ENCODE data around the gene CCDC179. TPM values are rescaled to one million over a fixed set of nuclear protein-coding genes. Genes with fewer than 3 reads are reported as not detected.
A peak's percentile ranks its signal among the peaks of the same experiment; 100 is the strongest.

The CCDC179 gene
- total and polyA plus RNA-seq, 10 of the 15 experiments (the other 5 are each of a cell fraction or from before 2014, with no cell fraction given) = 0.16 TPM; not detected in 9

DNA sequence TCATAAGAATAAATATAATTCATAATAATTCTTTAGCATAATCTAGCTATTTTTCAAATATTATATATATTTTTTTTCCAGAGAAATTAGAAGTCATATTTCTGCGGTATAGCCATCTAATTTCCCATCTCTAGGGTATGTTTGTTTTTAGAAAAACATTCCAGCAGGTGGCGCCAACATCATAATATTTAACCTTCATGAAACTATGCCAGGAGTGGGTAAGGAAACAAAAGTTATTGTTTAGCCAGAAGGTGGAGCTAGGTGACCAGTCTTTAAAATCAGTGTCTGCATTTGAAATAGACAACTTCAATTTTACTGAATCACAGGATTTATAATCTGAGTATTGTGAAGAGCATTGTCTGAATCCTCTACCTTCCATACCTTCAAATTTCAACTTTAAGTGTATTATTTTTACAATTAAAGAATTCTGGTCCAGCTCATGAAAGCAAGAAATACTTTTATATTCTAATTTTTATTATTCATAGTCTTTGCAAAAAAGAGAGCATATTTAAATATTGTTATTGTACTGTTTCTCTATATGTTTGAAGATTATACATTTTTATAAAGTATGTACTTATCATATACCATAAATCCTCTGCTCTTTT, 15.7 kb upstream of the CCDC179 start (continued):
- TF ChIP-seq, protein P1, sequence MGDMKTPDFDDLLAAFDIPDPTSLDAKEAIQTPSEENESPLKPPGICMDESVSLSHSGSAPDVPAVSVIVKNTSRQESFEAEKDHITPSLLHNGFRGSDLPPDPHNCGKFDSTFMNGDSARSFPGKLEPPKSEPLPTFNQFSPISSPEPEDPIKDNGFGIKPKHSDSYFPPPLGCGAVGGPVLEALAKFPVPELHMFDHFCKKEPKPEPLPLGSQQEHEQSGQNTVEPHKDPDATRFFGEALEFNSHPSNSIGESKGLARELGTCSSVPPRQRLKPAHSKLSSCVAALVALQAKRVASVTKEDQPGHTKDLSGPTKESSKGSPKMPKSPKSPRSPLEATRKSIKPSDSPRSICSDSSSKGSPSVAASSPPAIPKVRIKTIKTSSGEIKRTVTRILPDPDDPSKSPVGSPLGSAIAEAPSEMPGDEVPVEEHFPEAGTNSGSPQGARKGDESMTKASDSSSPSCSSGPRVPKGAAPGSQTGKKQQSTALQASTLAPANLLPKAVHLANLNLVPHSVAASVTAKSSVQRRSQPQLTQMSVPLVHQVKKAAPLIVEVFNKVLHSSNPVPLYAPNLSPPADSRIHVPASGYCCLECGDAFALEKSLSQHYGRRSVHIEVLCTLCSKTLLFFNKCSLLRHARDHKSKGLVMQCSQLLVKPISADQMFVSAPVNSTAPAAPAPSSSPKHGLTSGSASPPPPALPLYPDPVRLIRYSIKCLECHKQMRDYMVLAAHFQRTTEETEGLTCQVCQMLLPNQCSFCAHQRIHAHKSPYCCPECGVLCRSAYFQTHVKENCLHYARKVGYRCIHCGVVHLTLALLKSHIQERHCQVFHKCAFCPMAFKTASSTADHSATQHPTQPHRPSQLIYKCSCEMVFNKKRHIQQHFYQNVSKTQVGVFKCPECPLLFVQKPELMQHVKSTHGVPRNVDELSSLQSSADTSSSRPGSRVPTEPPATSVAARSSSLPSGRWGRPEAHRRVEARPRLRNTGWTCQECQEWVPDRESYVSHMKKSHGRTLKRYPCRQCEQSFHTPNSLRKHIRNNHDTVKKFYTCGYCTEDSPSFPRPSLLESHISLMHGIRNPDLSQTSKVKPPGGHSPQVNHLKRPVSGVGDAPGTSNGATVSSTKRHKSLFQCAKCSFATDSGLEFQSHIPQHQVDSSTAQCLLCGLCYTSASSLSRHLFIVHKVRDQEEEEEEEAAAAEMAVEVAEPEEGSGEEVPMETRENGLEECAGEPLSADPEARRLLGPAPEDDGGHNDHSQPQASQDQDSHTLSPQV (IDR thresholded peaks at IDR 0.05) = peak; percentile 84
- TF ChIP-seq RAD21 (IDR thresholded peaks at IDR 0.05; ENCODE audit: insufficient read depth, low read depth, low read length) (peak; percentile 83), TARDBP (IDR thresholded peaks at IDR 0.05; ENCODE audit: borderline replicate concordance) (no peak), CBX5 (IDR thresholded peaks at IDR 0.05; ENCODE audit: low read depth) (no peak), BRCA1 (IDR thresholded peaks at IDR 0.05; ENCODE audit: low read depth, low read length) (no peak), MEF2B (IDR thresholded peaks at IDR 0.05; ENCODE audit: partially characterized antibody, poor library complexity, severe bottlenecking) (no peak), RFX5 (IDR thresholded peaks at IDR 0.05; ENCODE audit: low read depth, low read length) (no peak), ATF7 (IDR thresholded peaks at IDR 0.05; ENCODE audit: low read depth) (no peak), WRNIP1 (IDR thresholded peaks at IDR 0.05; ENCODE audit: borderline replicate concordance, low read depth, low read length) (no peak), CHD2 (IDR thresholded peaks at IDR 0.05; ENCODE audit: borderline replicate concordance, low read depth, low read length) (no peak), PML (IDR thresholded peaks at IDR 0.05; ENCODE audit: low read length) (no peak), RUNX3 (IDR thresholded peaks at IDR 0.05; ENCODE audit: low read length) (peak; percentile 8; the same call in 1 of the 2 replicates), RELA (IDR thresholded peaks at IDR 0.05; ENCODE audit: borderline replicate concordance, partially characterized antibody) (no peak), NRF1 (conservative IDR thresholded peaks at IDR 0.05; ENCODE audit: low read depth, low read length) (no peak), RBBP5 (conservative IDR thresholded peaks at IDR 0.05) (no peak)
- TF ChIP-seq, protein P2, sequence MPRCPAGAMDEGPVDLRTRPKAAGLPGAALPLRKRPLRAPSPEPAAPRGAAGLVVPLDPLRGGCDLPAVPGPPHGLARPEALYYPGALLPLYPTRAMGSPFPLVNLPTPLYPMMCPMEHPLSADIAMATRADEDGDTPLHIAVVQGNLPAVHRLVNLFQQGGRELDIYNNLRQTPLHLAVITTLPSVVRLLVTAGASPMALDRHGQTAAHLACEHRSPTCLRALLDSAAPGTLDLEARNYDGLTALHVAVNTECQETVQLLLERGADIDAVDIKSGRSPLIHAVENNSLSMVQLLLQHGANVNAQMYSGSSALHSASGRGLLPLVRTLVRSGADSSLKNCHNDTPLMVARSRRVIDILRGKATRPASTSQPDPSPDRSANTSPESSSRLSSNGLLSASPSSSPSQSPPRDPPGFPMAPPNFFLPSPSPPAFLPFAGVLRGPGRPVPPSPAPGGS (IDR thresholded peaks at IDR 0.05; ENCODE audit: borderline replicate concordance, insufficient read depth, low read depth, low read length, poor library complexity, severe bottlenecking) = no peak
- TF ChIP-seq, protein P3, sequence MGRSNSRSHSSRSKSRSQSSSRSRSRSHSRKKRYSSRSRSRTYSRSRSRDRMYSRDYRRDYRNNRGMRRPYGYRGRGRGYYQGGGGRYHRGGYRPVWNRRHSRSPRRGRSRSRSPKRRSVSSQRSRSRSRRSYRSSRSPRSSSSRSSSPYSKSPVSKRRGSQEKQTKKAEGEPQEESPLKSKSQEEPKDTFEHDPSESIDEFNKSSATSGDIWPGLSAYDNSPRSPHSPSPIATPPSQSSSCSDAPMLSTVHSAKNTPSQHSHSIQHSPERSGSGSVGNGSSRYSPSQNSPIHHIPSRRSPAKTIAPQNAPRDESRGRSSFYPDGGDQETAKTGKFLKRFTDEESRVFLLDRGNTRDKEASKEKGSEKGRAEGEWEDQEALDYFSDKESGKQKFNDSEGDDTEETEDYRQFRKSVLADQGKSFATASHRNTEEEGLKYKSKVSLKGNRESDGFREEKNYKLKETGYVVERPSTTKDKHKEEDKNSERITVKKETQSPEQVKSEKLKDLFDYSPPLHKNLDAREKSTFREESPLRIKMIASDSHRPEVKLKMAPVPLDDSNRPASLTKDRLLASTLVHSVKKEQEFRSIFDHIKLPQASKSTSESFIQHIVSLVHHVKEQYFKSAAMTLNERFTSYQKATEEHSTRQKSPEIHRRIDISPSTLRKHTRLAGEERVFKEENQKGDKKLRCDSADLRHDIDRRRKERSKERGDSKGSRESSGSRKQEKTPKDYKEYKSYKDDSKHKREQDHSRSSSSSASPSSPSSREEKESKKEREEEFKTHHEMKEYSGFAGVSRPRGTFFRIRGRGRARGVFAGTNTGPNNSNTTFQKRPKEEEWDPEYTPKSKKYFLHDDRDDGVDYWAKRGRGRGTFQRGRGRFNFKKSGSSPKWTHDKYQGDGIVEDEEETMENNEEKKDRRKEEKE (IDR thresholded peaks at IDR 0.05) = no peak
- TF ChIP-seq, protein P4, sequence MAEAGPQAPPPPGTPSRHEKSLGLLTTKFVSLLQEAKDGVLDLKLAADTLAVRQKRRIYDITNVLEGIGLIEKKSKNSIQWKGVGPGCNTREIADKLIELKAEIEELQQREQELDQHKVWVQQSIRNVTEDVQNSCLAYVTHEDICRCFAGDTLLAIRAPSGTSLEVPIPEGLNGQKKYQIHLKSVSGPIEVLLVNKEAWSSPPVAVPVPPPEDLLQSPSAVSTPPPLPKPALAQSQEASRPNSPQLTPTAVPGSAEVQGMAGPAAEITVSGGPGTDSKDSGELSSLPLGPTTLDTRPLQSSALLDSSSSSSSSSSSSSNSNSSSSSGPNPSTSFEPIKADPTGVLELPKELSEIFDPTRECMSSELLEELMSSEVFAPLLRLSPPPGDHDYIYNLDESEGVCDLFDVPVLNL (IDR thresholded peaks at IDR 0.05; ENCODE audit: low read depth, low read length) = no peak
- TF ChIP-seq, protein P5, sequence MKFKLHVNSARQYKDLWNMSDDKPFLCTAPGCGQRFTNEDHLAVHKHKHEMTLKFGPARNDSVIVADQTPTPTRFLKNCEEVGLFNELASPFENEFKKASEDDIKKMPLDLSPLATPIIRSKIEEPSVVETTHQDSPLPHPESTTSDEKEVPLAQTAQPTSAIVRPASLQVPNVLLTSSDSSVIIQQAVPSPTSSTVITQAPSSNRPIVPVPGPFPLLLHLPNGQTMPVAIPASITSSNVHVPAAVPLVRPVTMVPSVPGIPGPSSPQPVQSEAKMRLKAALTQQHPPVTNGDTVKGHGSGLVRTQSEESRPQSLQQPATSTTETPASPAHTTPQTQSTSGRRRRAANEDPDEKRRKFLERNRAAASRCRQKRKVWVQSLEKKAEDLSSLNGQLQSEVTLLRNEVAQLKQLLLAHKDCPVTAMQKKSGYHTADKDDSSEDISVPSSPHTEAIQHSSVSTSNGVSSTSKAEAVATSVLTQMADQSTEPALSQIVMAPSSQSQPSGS (IDR thresholded peaks at IDR 0.05; ENCODE audit: low read length) = no peak
